HUES6 (cell line): ENCODE measurements around the gene SFXN4.

Experiments used
- H3K27ac ChIP-seq: 2 replicates; pipeline ENCODE4 v1.7.0; 2013; ENCODE audit warnings: low read depth, mild to moderate bottlenecking, low read length, inconsistent platforms
- H3K27me3 ChIP-seq: 2 replicates; pipeline ENCODE4 v1.6.1; 2013; ENCODE audit warnings: low read length; ENCODE audit not compliant: control insufficient read depth, insufficient read depth
- H3K36me3 ChIP-seq: 2 replicates; pipeline ENCODE4 v1.6.1; 2013; ENCODE audit warnings: low read length; ENCODE audit not compliant: control insufficient read depth, insufficient read depth
- H3K4me1 ChIP-seq: 2 replicates; pipeline ENCODE4 v1.6.1; 2013; ENCODE audit warnings: low read length; ENCODE audit not compliant: control insufficient read depth, insufficient read depth
- H3K4me3 ChIP-seq: 2 replicates; pipeline ENCODE4 v1.5.1; 2013; ENCODE audit warnings: low read depth, low read length
- H3K9ac ChIP-seq: one replicate; pipeline ENCODE4 v1.6.1; 2013; ENCODE audit warnings: mild to moderate bottlenecking, low read length
- H3K9me3 ChIP-seq: 2 replicates; pipeline ENCODE4 v1.6.1; 2013; ENCODE audit warnings: low read depth, low read length; ENCODE audit not compliant: control insufficient read depth, insufficient read depth

The SFXN4 gene

GRCh38 chr10:119206603-119207365 lies 41.3 kb upstream of the SFXN4 start:
- Histone ChIP-seq H3K27me3 (peaks cover 18% of the 10 kb centered on the region), H3K27ac (no peak overlapping the region), H3K4me3 (peak overlapping the region; percentile 71), H3K9me3 (no peaks in the 10 kb centered on the region), H3K4me1 (peaks cover 37% of the 10 kb centered on the region), H3K36me3 (no peaks in the 10 kb centered on the region), H3K9ac (peak overlapping the region; percentile 84)

GRCh38 chr10:119205894-119206602 lies 40.5 kb upstream of the SFXN4 start:
- Histone ChIP-seq H3K4me3 (peak overlapping the region; percentile 71), H3K27ac (no peak overlapping the region), H3K4me1 (peaks cover 30% of the 10 kb centered on the region)

GRCh38 chr10:119203006-119203405 lies 37.5 kb upstream of the SFXN4 start:
- Histone ChIP-seq H3K36me3 (no peaks in the 10 kb centered on the region), H3K27me3 (peaks cover 4% of the 10 kb centered on the region), H3K4me1 (peaks cover 8% of the 10 kb centered on the region; the same call in 1 of the 2 replicates), H3K4me3 (no peak overlapping the region), H3K27ac (no peak overlapping the region), H3K9ac (no peak overlapping the region), H3K9me3 (no peaks in the 10 kb centered on the region)

More at GRCh38 chr10:119205894-119206602, 40.5 kb upstream of the SFXN4 start:
- no peaks in the 10 kb centered on the region for H3K36me3 ChIP-seq
- H3K9ac ChIP-seq = peak overlapping the region; percentile 23
- H3K9me3 ChIP-seq = no peaks in the 10 kb centered on the region
- H3K27me3 ChIP-seq = peaks cover 18% of the 10 kb centered on the region

- H3K27ac ChIP-seq = no peak overlapping the region
- H3K9me3 ChIP-seq = no peaks in the 10 kb centered on the region
- no peaks in the 10 kb centered on the region for H3K36me3 ChIP-seq
- H3K4me3 ChIP-seq = no peak overlapping the region
- no peak overlapping the region for H3K9ac ChIP-seq
- H3K4me1 ChIP-seq = peaks cover 4% of the 10 kb centered on the region; the same call in 1 of the 2 replicates
- no peaks in the 10 kb centered on the region for H3K27me3 ChIP-seq
Measured at GRCh38 chr10:119201233-119201632, 35.7 kb upstream of the SFXN4 start.

GRCh38 chr10:119199231-119199992 lies 33.9 kb upstream of the SFXN4 start:
- Histone ChIP-seq H3K4me1 (no peaks in the 10 kb centered on the region), H3K27me3 (no peaks in the 10 kb centered on the region), H3K27ac (no peak overlapping the region)

GRCh38 chr10:119198438-119198837 lies 32.9 kb upstream of the SFXN4 start:
- Histone ChIP-seq H3K27ac (no peak overlapping the region), H3K36me3 (no peaks in the 10 kb centered on the region), H3K9ac (no peak overlapping the region), H3K4me1 (no peaks in the 10 kb centered on the region), H3K9me3 (no peaks in the 10 kb centered on the region), H3K27me3 (no peaks in the 10 kb centered on the region), H3K4me3 (no peak overlapping the region)

More at GRCh38 chr10:119199231-119199992, 33.9 kb upstream of the SFXN4 start:
- H3K36me3 ChIP-seq = no peaks in the 10 kb centered on the region
- H3K4me3 ChIP-seq = no peak overlapping the region
- no peak overlapping the region for H3K9ac ChIP-seq
- H3K9me3 ChIP-seq = no peaks in the 10 kb centered on the region

GRCh38 chr10:119197921-119198320 lies 32.4 kb upstream of the SFXN4 start:
- no peaks in the 10 kb centered on the region for H3K27me3 ChIP-seq
- no peak overlapping the region for H3K4me3 ChIP-seq
- no peaks in the 10 kb centered on the region for H3K9me3 ChIP-seq
- no peak overlapping the region for H3K27ac ChIP-seq
- H3K4me1 ChIP-seq = no peaks in the 10 kb centered on the region
- no peaks in the 10 kb centered on the region for H3K36me3 ChIP-seq
- H3K9ac ChIP-seq = no peak overlapping the region

- Histone ChIP-seq H3K27ac (no peak overlapping the region), H3K36me3 (no peaks in the 10 kb centered on the region), H3K4me3 (no peak overlapping the region), H3K9ac (no peak overlapping the region), H3K27me3 (no peaks in the 10 kb centered on the region), H3K9me3 (no peaks in the 10 kb centered on the region), H3K4me1 (no peaks in the 10 kb centered on the region; the same call in 1 of the 2 replicates)
Measured at GRCh38 chr10:119191881-119192280, 26.4 kb upstream of the SFXN4 start.

- no peak overlapping the region for H3K4me3 ChIP-seq
- no peaks in the 10 kb centered on the region for H3K27me3 ChIP-seq
- H3K36me3 ChIP-seq = no peaks in the 10 kb centered on the region
- no peaks in the 10 kb centered on the region; the same call in 1 of the 2 replicates for H3K4me1 ChIP-seq
- no peak overlapping the region for H3K27ac ChIP-seq
- no peak overlapping the region for H3K9ac ChIP-seq
- no peaks in the 10 kb centered on the region for H3K9me3 ChIP-seq
Measured at GRCh38 chr10:119190954-119191785, 25.7 kb upstream of the SFXN4 start.

- Histone ChIP-seq H3K4me1 (no peaks in the 10 kb centered on the region; the same call in 1 of the 2 replicates), H3K9ac (no peak overlapping the region), H3K27ac (no peak overlapping the region), H3K9me3 (no peaks in the 10 kb centered on the region), H3K27me3 (no peaks in the 10 kb centered on the region), H3K36me3 (no peaks in the 10 kb centered on the region), H3K4me3 (no peak overlapping the region)
Measured at GRCh38 chr10:119190353-119190752, 24.8 kb upstream of the SFXN4 start.
